Stimulated activated CD4-positive, alpha-beta T cell treated with anti-CD3 and anti-CD28 coated beads, Interleukin-15, amount 100 ng/mL, for 24 hours (primary cell): Measurements from ENCODE around the gene IGSF11.

ENCODE experiments used
- DNase-seq: peaks from one replicate; pipeline ENCODE4 v3.0.0-alpha.2; 2020

The IGSF11 gene

DNA sequence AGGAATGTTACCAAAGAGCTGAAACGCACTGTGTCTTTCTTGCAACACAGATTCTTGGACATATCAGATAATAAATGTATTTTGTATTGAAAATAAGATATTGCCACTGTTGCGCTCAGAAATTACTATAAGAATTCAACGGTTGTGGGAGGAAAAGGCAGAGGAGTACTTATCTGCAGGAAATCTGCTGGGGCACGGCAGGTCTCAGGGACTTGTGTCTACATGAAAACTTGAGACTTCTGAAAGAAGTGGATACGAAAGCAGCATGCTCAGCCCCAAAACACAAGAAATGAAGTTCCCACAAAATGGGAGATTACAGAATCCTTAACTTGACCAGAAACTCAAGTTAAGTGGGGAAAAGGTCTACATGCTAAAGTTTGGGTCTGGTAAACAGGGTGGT is 86.5 kb downstream of the IGSF11 start:
- DNase-seq = no peak

DNA sequence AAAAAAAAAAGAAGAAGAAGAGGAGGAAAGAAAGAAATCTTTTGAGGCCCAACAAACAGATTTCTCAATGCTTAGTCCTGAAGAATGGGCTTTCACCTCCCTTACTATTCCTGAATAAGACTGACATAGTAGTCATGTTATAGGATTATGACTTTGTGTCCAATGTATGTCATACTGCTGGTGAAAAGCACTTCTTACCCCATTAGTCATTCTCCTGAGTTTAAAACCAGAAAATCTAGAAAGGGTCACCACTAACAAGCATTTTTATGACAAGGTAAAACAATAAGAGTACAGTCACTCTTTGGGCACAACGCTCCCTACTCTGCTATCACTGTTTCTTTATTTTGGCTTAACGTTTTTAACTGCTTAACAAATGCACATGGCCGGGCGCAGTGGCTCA is 88.2 kb downstream of the IGSF11 start:
- DNase-seq = no peak

DNA sequence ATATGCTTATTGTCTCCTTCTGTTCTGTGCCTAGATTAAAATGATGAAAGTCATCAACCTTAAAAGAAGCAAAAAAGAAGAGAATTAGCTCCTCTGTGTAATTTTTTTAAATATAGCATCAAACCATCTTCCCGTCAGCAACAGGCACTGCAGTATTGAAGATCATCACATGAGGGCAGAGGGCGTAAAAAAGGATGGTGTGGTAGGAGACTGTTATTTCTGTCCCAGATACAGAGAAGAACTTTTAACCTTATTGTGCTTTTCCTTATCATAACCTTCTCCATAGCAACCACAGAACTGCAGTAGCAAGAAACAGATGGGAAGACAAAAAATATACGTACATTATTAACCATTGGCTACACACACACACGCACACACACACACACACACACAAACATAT is 88.8 kb downstream of the IGSF11 start:
- no peak for DNase-seq

DNA sequence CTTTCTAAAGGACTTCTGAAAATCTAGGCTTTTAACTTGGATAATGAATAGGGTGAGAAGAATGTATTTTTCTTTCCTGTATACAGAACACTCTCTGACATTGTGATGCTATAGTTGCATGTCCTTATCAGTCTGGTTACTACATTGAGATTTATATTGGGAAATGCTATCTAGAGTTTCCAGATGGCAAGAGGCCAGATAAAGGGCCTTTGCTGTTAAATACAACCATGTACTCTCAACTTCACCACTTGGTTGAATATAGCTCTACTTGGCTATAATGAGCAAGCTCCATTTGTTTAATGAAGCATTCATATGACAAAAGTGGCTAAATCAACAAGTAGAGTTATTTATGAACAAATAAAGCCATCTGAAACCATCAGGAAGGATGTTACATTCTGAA is 91.0 kb downstream of the IGSF11 start:
- DNase-seq = no peak

DNA sequence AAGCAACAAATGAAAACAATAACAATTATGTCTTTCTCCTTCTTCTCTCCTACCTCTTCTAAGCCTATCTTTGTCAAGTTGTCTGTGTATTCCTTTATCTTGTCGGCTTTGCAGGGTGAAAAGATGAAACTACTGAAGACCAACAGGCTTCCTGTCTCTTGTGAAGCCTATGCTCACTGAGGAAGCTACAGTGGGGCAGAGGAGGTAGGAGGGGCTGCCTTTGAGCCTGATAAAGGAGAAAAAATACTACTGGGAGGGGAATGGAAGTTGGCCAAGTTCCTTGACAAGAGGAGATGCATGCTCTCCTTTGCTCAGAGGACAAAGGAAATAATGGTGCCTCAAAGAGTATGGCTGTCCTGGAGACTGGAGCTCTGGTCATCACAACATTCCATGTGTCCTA is 92.0 kb downstream of the IGSF11 start:
- no peak for DNase-seq

DNA sequence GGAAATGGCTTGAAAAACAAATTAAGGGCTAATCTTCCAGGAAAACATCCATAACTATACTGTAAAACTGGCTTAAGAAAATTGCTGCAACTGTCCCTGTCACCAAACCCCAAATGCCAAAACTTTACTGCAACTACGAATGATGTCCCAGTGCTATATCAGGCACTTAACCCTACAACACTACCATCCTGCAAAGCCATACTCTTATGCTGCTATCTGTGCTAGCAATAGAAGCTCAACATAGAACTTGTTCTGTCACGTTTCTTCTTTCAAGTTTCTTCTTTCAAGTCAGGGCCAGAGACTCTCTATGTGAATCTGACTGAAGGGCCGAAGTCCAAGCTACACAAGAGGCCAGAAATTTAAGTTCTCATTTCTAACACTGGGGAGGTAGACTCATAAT is 92.5 kb downstream of the IGSF11 start:
- no peak for DNase-seq

DNA sequence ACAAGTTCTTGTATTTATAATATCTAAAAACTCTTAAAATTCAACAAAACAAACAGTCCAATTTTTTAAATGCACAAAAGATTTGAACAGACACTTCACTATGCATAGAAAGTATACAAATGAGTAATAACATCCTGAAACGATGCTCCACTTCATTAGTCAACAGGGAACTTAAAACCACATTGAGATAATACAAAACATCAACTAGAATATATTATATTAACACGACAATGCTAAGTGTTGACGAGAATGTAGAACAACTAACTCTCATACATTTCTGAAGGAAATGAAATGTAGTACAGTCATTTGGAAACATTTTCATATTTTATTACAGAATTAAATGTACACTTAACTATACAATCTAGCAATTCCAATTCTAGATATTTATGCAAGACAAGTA is 93.4 kb downstream of the IGSF11 start:
- no peak for DNase-seq

DNA sequence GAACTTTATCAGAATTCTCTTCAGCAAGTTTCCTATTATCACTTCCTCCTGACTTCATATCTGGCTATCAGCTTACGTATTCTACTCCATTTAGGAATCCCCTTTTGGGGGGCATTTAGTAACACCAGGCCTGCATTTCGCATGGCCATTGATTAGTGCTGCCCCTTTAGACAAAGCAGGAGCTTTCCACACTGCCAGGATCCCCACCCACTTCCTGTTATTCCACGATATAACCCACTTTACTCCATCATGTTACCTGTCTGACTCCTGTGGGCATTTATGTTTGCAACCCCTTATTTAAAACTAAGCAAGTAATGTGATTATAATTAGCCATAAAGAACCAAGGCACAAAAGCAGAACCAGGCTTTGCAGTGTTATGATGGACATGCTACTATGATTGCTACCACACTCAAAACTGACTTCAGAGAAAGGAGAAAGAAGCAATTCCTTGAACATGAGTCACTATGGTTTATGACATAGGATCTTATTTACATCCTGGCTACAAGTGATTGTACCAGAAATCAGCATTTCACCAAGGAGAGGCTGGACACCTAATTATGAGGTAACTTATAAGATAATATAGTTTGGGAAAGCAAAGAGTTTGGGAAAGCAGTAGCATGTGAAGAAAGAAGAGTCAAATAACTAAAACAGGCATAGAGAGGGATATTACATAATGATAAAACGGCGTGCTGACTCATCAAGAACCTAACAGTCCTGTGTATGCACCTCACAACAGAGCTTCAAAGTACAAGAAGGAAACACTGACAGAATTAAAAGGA is 96.3 kb downstream of the IGSF11 start:
- no peak for DNase-seq

DNA sequence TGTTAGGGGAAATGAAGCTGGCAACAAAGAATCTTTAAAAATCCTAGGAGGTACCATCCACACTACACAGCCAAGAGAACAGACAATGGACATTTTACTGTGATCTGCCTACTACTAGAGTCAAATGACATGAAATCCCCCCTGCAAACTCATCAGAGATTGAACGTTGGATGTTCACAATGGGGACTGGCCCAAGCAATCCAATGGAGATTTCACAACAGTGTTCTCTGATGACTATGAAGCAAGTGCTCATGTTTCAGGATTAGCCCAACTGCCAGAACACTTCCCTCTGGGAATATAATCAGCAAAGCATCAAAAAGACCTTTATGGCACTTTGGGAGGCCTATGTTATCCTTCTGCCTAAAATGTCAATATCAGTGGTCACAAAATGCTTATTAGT is 97.8 kb downstream of the IGSF11 start:
- DNase-seq = no peak

DNA sequence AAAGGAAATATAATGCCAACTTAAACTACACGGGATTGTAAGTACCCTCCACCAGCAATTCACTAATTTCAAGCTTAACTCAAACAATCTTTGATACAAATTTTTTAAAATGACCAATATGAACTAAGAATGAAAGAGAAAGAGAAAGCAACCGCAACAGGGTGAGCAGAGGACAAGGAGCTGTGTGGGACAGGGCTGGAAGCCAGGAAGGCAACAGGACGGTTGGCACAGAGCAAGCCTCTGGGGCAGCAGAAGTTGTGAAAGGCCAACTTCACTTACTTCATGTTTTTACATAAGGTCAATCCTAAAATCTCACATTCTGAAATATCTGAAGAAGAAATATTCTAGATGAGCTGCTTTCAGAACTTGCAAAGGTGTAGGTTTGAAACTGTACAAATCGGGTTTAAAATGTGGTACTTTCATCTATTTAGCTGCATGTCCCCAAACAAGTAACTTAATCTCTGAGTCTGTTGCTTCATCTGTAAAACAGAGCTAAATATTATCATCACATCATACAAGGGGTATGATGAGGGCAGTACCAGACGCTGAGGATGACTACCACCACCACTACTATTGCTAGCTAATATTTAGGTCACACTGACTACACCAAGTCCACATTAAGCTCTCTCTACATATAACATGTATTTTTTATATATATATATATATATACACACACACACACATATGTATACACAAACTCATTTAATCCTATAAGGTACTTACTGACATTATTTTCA is 101.7 kb downstream of the IGSF11 start:
- DNase-seq = no peak

DNA sequence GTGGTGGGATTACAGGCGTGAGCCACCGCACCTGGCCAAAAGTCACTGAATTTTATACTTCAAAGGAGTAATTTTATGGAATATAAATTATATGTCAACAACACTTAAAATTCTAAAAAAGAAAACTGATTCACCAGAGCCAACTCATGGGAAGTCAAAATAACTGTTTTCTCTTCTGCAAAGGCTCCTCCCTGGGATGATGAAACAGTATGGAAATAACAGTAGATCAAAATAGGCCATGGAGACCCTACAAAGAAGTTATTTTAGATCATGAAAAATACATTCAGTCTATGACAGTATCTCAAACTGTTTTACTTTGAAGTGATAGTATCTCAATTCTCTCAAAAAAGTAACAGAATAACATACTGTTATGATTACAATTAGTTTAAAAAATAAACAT is 102.7 kb downstream of the IGSF11 start:
- no peak for DNase-seq

DNA sequence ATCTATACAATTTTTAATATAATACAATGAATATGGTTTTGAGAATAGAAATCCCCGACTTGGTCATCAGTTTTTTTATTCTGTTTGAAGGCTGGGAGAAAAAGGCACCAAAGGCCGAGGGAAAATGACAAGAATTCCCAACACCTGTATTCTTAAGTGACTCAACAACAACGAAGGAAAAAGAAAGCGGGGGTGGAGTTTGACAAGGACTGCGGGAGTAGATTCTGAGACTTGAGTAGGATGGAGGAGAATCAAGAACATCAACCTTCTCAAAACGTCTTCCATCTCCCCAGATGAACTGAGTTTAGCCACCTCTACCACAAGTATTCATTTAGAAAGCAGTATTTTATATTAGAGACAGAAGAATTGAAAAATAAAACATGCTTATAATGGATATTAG is 107.2 kb downstream of the IGSF11 start:
- DNase-seq = no peak

DNA sequence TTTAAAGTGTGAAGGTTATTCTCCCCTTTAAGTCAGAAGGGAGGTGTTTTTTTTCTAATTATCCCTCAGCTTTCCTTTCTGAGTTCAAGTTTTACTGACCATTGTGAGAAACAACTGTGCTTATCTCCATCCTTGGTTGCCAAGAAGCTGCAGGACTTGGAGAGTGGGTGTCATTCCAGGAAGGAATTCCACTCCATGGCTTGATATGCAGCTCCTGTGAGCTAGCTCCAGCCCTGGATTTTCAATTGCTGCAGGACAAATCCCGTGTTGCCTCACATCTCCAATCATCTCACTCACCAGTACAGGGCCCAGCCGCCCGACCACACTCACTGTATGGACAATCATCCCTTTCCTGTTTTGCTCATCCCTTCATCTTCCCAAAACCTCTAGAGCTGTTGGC is 122.5 kb downstream of the IGSF11 start:
- no peak for DNase-seq

DNA sequence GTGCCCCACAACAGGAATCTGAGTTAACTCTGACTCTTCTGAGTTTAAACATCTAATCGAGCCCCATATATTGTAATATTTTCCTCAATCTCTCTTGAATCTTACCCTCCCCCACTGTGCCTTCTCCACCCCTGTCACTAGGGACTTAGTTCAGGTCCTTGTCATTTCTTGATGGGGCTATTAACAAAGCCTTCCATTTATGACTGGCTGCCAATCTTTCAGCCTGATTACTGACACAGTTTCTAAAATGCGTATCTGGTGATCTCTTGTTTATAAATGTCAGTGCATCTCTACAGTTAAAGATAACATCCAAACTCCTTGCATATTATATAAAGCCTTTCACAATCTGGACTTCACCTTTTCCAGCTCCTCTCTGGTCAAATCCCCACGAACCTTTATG is 124.3 kb downstream of the IGSF11 start:
- no peak for DNase-seq

DNA sequence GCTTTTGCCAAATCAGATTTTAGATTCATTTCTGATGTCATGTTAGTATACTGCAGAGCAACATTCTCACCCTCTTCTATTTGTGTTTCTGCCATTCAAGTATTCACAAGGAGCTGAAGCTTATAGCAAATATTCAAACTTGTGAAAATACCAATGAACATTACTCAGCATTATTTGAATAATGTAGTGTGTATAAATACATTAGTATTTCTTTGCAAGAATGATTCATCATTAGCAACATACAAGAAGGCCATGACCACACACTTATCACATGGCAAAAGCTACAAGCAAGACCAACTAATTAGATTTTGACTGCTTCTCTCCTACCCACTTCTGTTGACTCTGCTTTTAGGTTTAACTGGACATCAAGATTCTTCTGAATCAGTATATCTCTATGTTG is 124.9 kb downstream of the IGSF11 start:
- no peak for DNase-seq

DNA sequence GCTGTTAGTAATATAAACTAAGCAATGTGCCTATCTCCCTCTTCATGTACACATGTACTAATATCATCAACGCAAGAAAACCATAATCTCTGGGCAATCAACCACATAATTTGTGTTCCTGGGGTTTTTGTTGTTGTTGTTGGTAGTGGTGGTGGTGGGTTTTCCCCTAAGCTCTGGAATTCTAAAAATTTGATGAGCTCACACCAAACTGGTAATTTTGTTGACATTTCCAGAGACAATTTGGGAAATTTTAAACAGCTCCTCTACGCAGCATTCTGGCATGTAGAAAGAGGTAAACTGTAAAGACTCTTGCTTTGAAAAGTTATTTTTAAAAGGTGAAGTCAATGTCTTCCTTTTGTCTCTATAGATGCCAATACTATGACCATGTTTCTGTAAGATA is 126.7 kb downstream of the IGSF11 start:
- no peak for DNase-seq

DNA sequence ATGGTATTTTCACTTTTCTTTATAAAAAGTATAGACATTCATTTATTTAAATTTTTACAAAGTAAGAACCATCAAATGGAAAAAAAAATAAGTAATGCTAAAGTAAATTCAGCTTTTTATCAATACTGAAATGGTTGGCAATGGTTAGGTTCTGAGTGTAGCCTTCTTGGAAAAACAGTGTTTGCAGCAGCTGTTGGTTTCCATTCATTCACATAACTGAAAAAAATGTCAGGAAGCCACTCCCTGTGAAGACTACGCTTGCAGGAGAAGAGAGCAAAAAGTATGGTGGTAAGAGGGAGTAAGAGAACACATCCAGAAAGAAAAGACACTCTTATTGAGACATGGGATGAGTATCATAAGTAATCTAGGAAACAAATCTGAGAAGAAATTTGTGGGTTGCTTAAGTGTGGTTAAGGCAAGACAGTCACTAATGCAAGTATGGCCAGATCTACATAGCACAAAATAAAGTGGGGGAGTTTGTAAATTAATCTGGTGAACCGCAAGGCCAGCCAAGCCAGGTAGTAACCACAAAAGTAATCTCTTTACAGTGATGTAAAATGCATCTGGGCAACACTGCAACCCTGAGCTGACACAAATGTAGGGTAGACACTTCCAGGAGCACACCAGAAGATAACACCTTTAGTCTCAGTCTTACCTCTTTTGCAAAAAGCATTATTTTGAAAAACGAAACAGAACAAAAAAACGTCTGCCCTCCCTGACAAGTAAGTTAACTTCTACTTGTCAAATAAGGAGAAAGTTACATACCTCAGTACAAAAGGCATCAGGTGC is 133.7 kb downstream of the IGSF11 start:
- DNase-seq = no peak

DNA sequence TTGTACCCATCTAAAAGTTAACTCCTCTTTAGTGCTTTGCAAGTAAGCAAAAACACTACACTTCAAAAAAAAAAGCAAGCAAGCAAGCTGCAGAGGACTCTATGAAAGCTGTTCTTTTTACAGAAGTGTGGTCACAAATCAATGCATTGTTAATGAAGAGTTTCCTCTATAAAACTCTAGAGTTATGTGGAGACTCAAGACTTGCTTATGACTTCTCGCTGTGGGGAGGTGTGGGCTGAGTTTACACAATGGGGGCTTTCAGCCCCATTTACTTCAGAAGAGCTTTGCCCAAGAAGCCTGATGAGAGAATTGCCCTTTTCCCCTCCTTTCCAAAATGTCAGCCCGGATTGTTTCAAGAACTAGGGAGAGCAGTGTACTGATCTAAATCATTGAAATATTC is 144.4 kb downstream of the IGSF11 start:
- no peak for DNase-seq

DNA sequence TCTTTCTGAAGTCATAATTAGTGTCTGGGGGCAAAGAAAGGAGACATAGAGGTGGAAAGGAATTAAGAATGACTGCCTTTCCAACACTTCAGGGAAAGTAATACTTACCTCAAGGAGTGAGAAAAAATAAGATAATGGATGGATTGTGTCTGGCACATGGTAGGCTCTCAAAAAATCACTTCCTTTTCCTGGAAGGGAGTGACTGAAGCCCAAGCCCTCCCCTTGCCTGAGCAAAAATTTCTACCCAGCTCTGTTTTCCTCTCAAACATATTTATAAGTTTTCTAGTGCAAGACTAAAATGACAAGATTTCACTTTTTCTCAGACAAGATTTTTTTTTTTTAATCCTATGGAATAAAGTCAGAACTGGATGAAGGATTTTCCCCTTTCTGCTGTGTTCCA is 145.0 kb downstream of the IGSF11 start:
- DNase-seq = no peak

DNA sequence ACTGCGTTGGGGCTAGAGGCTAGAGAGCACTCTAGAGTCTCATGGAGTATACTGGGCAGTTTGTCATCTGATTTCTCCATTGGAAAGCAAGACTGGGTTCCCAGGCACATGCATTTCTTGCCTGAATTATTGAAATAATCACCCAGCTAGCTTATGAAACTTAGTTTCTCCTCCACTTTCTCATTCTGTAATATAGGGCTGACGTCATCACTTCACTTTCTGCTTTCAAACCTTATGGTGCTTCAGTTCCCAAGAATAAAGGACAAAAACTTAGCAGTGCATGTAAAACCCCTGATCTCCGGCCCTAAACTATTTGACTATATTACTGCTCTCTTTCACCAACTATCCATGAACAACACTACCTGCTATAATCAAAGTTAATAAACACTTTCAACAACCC is 147.9 kb downstream of the IGSF11 start:
- DNase-seq = no peak

DNA sequence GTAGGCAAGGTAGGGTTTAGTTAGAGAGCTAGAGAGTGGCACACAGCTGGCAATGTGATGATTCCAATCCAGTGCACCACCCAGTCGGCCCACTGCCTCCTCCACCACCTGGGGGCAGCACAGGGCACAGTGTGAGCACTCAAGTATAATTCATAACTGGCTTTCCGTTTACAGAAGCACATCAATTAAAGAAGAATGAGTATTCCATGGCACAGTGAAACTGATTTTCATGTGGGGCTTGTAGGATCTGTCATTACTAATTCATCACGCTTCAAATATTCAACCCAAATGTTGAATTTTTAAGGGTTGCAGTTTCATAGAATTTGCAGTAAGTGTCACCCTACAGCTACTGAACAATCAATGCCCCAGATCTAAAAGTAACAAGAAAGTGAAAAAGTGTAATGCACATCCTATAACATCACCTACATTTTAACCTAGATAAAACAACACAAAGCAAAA is 149.9 kb downstream of the IGSF11 start:
- peak; percentile 87 for DNase-seq

DNA sequence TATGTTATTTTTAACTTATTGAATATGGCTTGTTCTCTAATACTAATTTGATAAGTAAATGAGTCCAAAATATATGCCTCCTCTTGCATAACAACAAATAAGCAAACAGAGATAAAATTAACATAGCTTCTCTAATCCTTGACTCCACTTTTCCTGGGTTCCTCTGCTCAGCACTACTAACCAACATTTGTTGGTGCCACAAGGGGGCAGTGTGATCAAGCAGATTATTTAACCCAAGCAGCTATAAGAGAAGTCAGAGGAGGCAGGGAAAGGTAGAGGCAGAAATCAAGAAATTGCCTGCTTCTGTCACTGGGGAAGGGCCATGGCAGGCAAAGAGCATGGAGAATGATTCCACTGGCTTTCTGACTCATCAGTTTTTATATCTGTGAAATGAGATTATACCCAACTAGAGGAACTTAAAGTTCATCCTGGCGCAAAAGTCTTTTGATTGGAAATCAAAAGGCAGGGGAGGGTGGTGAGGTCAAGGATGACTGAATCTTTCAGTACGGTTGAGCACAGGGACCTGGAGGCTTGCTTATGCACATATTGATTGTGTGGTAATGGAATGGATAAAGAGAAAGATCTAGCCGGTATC is 152.2 kb downstream of the IGSF11 start:
- peak; percentile 77 for DNase-seq

DNA sequence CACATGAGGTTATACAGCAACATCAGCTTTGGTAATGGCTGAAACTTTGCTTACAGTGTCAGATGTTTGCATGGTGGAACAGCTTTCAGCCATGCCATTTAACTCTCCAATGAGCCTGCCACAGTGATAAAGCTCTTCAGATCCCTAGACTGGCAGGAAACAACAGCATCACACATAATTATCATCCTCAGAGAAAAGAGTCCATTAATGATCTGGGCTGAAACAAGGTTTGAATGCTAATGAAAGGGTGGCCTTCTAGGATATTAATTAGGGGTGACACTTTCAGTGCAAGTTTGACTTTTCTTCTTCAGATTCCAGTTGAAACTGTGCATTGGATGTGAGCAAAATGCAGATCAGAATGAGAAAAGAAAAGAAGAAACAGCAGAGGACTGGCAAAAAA is 166.6 kb downstream of the IGSF11 start:
- no peak for DNase-seq
